ENCODE measurements around the gene OR7A5.

The OR7A5 gene

GRCh38 chr19:14835011-14835410 is at the start of gene OR7A5, which contains the start of gene OR7C1:
TSS of gene OR7A5 (minus strand) at chr19:14835185. CDS start at chr19:14828241, 6,944 bp downstream.
TSS of gene OR7C1 (minus strand) at chr19:14835185. CDS start at chr19:14800136, 35,049 bp downstream.
- no peak within 1 kb of the TSS for H3K4me3 ChIP-seq (ENCODE audit: low read depth in 1 of 2, low read length in 2 of 2)
- H3K27ac ChIP-seq (ENCODE audit: low read length), result no peak within 1 kb of the TSS
- no peaks in the 10 kb centered on the region for H3K4me1 ChIP-seq (ENCODE audit: control insufficient read depth in 1 of 2, insufficient read depth in 2 of 2, low read length in 2 of 2)
- no peaks in the 10 kb centered on the region for H3K27me3 ChIP-seq (ENCODE audit: low read depth, low read length)
- H3K9me3 ChIP-seq (ENCODE audit: control insufficient read depth in 1 of 2, low read length in 2 of 2), result peaks cover 0 to 2% of the 10 kb centered on the region in 2 donors
- no peaks in the 10 kb centered on the region for H3K36me3 ChIP-seq (ENCODE audit: control insufficient read depth in 1 of 2, insufficient read depth in 2 of 2, low read length in 2 of 2)

GRCh38 chr19:14871619-14872230 is 36.7 kb upstream of the OR7A5 start:
- no peak overlapping the region for H3K27ac ChIP-seq (ENCODE audit: low read length)
- no peaks in the 10 kb centered on the region for H3K4me1 ChIP-seq (ENCODE audit: control insufficient read depth in 1 of 2, insufficient read depth in 2 of 2, low read length in 2 of 2)
- H3K9me3 ChIP-seq (ENCODE audit: control insufficient read depth in 1 of 2, low read length in 2 of 2), result peaks cover 0 to 3% of the 10 kb centered on the region in 2 donors
- H3K27me3 ChIP-seq (ENCODE audit: low read depth, low read length), result no peaks in the 10 kb centered on the region
- no peak overlapping the region for H3K4me3 ChIP-seq (ENCODE audit: low read depth in 1 of 2, low read length in 2 of 2)
- no peaks in the 10 kb centered on the region for H3K36me3 ChIP-seq (ENCODE audit: control insufficient read depth in 1 of 2, insufficient read depth in 2 of 2, low read length in 2 of 2)

GRCh38 chr19:14868497-14868896 is 33.5 kb upstream of the OR7A5 start:
- Histone ChIP-seq H3K9me3 (ENCODE audit: control insufficient read depth in 1 of 2, low read length in 2 of 2) (peaks cover 0 to 3% of the 10 kb centered on the region in 2 donors), H3K36me3 (ENCODE audit: control insufficient read depth in 1 of 2, insufficient read depth in 2 of 2, low read length in 2 of 2) (no peaks in the 10 kb centered on the region), H3K4me3 (ENCODE audit: low read depth in 1 of 2, low read length in 2 of 2) (no peak overlapping the region), H3K27ac (ENCODE audit: low read length) (no peak overlapping the region), H3K4me1 (ENCODE audit: control insufficient read depth in 1 of 2, insufficient read depth in 2 of 2, low read length in 2 of 2) (no peaks in the 10 kb centered on the region), H3K27me3 (ENCODE audit: low read depth, low read length) (no peaks in the 10 kb centered on the region)

GRCh38 chr19:14848822-14849221 is 13.8 kb upstream of the OR7A5 start, which contains the start of gene OR7A10:
TSS of gene OR7A10 (minus strand) at chr19:14848922. CDS start at chr19:14841877, 7,045 bp downstream.
- Histone ChIP-seq H3K27me3 (ENCODE audit: low read depth, low read length) (no peaks in the 10 kb centered on the region), H3K27ac (ENCODE audit: low read length) (no peak within 1 kb of the TSS), H3K4me3 (ENCODE audit: low read depth in 1 of 2, low read length in 2 of 2) (no peak within 1 kb of the TSS), H3K36me3 (ENCODE audit: control insufficient read depth in 1 of 2, insufficient read depth in 2 of 2, low read length in 2 of 2) (no peaks in the 10 kb centered on the region), H3K4me1 (ENCODE audit: control insufficient read depth in 1 of 2, insufficient read depth in 2 of 2, low read length in 2 of 2) (no peaks in the 10 kb centered on the region), H3K9me3 (ENCODE audit: control insufficient read depth in 1 of 2, low read length in 2 of 2) (no peaks in the 10 kb centered on the region)

GRCh38 chr19:14843578-14843977 is 8.6 kb upstream of the OR7A5 start:
- H3K4me1 ChIP-seq (ENCODE audit: control insufficient read depth in 1 of 2, insufficient read depth in 2 of 2, low read length in 2 of 2), result no peaks in the 10 kb centered on the region
- peaks cover 0 to 2% of the 10 kb centered on the region in 2 donors for H3K9me3 ChIP-seq (ENCODE audit: control insufficient read depth in 1 of 2, low read length in 2 of 2)
- no peak overlapping the region for H3K4me3 ChIP-seq (ENCODE audit: low read depth in 1 of 2, low read length in 2 of 2)
- no peaks in the 10 kb centered on the region for H3K36me3 ChIP-seq (ENCODE audit: control insufficient read depth in 1 of 2, insufficient read depth in 2 of 2, low read length in 2 of 2)
- H3K27me3 ChIP-seq (ENCODE audit: low read depth, low read length), result no peaks in the 10 kb centered on the region
- no peak overlapping the region for H3K27ac ChIP-seq (ENCODE audit: low read length)

- H3K27ac ChIP-seq (ENCODE audit: low read length), result no peak overlapping the region
These were observed 8.2 kb upstream of the OR7A5 start for GRCh38 chr19:14843169-14843568.

GRCh38 chr19:14840206-14840605 is 5.2 kb upstream of the OR7A5 start:
- H3K9me3 ChIP-seq (ENCODE audit: control insufficient read depth in 1 of 2, low read length in 2 of 2), result peaks cover 0 to 2% of the 10 kb centered on the region in 2 donors
- H3K36me3 ChIP-seq (ENCODE audit: control insufficient read depth in 1 of 2, insufficient read depth in 2 of 2, low read length in 2 of 2), result no peaks in the 10 kb centered on the region
- no peaks in the 10 kb centered on the region for H3K27me3 ChIP-seq (ENCODE audit: low read depth, low read length)
- H3K27ac ChIP-seq (ENCODE audit: low read length), result no peak overlapping the region
- H3K4me3 ChIP-seq (ENCODE audit: low read depth in 1 of 2, low read length in 2 of 2), result no peak overlapping the region
- H3K4me1 ChIP-seq (ENCODE audit: control insufficient read depth in 1 of 2, insufficient read depth in 2 of 2, low read length in 2 of 2), result no peaks in the 10 kb centered on the region

More at GRCh38 chr19:14843169-14843568, 8.2 kb upstream of the OR7A5 start:
- H3K4me1 ChIP-seq (ENCODE audit: control insufficient read depth in 1 of 2, insufficient read depth in 2 of 2, low read length in 2 of 2), result no peaks in the 10 kb centered on the region
- no peak overlapping the region for H3K4me3 ChIP-seq (ENCODE audit: low read depth in 1 of 2, low read length in 2 of 2)
- no peaks in the 10 kb centered on the region for H3K36me3 ChIP-seq (ENCODE audit: control insufficient read depth in 1 of 2, insufficient read depth in 2 of 2, low read length in 2 of 2)
- peaks cover 0 to 2% of the 10 kb centered on the region in 2 donors for H3K9me3 ChIP-seq (ENCODE audit: control insufficient read depth in 1 of 2, low read length in 2 of 2)
- H3K27me3 ChIP-seq (ENCODE audit: low read depth, low read length), result no peaks in the 10 kb centered on the region

- H3K27me3 ChIP-seq (ENCODE audit: low read depth, low read length), result no peaks in the 10 kb centered on the region
- no peak overlapping the region for H3K4me3 ChIP-seq (ENCODE audit: low read depth in 1 of 2, low read length in 2 of 2)
- no peaks in the 10 kb centered on the region for H3K4me1 ChIP-seq (ENCODE audit: control insufficient read depth in 1 of 2, insufficient read depth in 2 of 2, low read length in 2 of 2)
- no peak overlapping the region for H3K27ac ChIP-seq (ENCODE audit: low read length)
- H3K9me3 ChIP-seq (ENCODE audit: control insufficient read depth in 1 of 2, low read length in 2 of 2), result peaks cover 0 to 2% of the 10 kb centered on the region in 2 donors
- no peaks in the 10 kb centered on the region for H3K36me3 ChIP-seq (ENCODE audit: control insufficient read depth in 1 of 2, insufficient read depth in 2 of 2, low read length in 2 of 2)
These were observed 2.4 kb upstream of the OR7A5 start for GRCh38 chr19:14837391-14837790.

- H3K9me3 ChIP-seq (ENCODE audit: control insufficient read depth in 1 of 2, low read length in 2 of 2), result peaks cover 0 to 4% of the 10 kb centered on the region in 2 donors
- H3K36me3 ChIP-seq (ENCODE audit: control insufficient read depth in 1 of 2, insufficient read depth in 2 of 2, low read length in 2 of 2), result no peaks in the 10 kb centered on the region
- no peak overlapping the region for H3K4me3 ChIP-seq (ENCODE audit: low read depth in 1 of 2, low read length in 2 of 2)
- H3K27me3 ChIP-seq (ENCODE audit: low read depth, low read length), result no peaks in the 10 kb centered on the region
- no peak overlapping the region for H3K27ac ChIP-seq (ENCODE audit: low read length)
- H3K4me1 ChIP-seq (ENCODE audit: control insufficient read depth in 1 of 2, insufficient read depth in 2 of 2, low read length in 2 of 2), result no peaks in the 10 kb centered on the region
These were observed 4.3 kb downstream of the OR7A5 start for GRCh38 chr19:14830702-14831101.

- Histone ChIP-seq H3K36me3 (ENCODE audit: control insufficient read depth in 1 of 2, insufficient read depth in 2 of 2, low read length in 2 of 2) (no peaks in the 10 kb centered on the region), H3K4me3 (ENCODE audit: low read depth in 1 of 2, low read length in 2 of 2) (no peak overlapping the region), H3K27me3 (ENCODE audit: low read depth, low read length) (no peaks in the 10 kb centered on the region), H3K9me3 (ENCODE audit: control insufficient read depth in 1 of 2, low read length in 2 of 2) (peaks cover 0 to 7% of the 10 kb centered on the region in 2 donors), H3K27ac (ENCODE audit: low read length) (no peak overlapping the region), H3K4me1 (ENCODE audit: control insufficient read depth in 1 of 2, insufficient read depth in 2 of 2, low read length in 2 of 2) (no peaks in the 10 kb centered on the region)
These were observed 9.0 kb downstream of the OR7A5 start for GRCh38 chr19:14826006-14826405.

GRCh38 chr19:14821937-14822336 is 13.0 kb downstream of the OR7A5 start:
- no peak overlapping the region for H3K4me3 ChIP-seq (ENCODE audit: low read depth in 1 of 2, low read length in 2 of 2)
- no peak overlapping the region for H3K27ac ChIP-seq (ENCODE audit: low read length)
- H3K9me3 ChIP-seq (ENCODE audit: control insufficient read depth in 1 of 2, low read length in 2 of 2), result peaks cover 0 to 7% of the 10 kb centered on the region in 2 donors
- no peaks in the 10 kb centered on the region for H3K4me1 ChIP-seq (ENCODE audit: control insufficient read depth in 1 of 2, insufficient read depth in 2 of 2, low read length in 2 of 2)
- H3K36me3 ChIP-seq (ENCODE audit: control insufficient read depth in 1 of 2, insufficient read depth in 2 of 2, low read length in 2 of 2), result no peaks in the 10 kb centered on the region
- H3K27me3 ChIP-seq (ENCODE audit: low read depth, low read length), result no peaks in the 10 kb centered on the region

GRCh38 chr19:14818588-14818987 is 16.4 kb downstream of the OR7A5 start:
- no peaks in the 10 kb centered on the region for H3K9me3 ChIP-seq (ENCODE audit: control insufficient read depth in 1 of 2, low read length in 2 of 2)
- H3K4me3 ChIP-seq (ENCODE audit: low read depth in 1 of 2, low read length in 2 of 2), result no peak overlapping the region
- no peaks in the 10 kb centered on the region for H3K36me3 ChIP-seq (ENCODE audit: control insufficient read depth in 1 of 2, insufficient read depth in 2 of 2, low read length in 2 of 2)
- no peaks in the 10 kb centered on the region for H3K4me1 ChIP-seq (ENCODE audit: control insufficient read depth in 1 of 2, insufficient read depth in 2 of 2, low read length in 2 of 2)
- no peak overlapping the region for H3K27ac ChIP-seq (ENCODE audit: low read length)
- H3K27me3 ChIP-seq (ENCODE audit: low read depth, low read length), result no peaks in the 10 kb centered on the region

Measured in muscle layer of duodenum (tissue), 2 donors.